Activated gamma-delta T cell (primary cell): ENCODE measurements around the gene PLEKHA5.
"Not testable (repeated sequence)": the region's sequence is repeated elsewhere in the genome, so short reads cannot be mapped to it uniquely, and the experiment has no call there.

Experiments
- DNase-seq: peaks from one replicate; lab custom pipeline; 2025; lab: John Stamatoyannopoulos, UW

Gene PLEKHA5

GRCh38 chr12:19409376-19409775 is 279.8 kb downstream of the PLEKHA5 start:
- no peak for DNase-seq

- DNase-seq = no peak
Observed at GRCh38 chr12:19410211-19410610, 280.7 kb downstream of the PLEKHA5 start.

- DNase-seq = no peak
Observed at GRCh38 chr12:19410629-19411185, 281.2 kb downstream of the PLEKHA5 start.

GRCh38 chr12:19411234-19412204 is 282.0 kb downstream of the PLEKHA5 start:
- no peak for DNase-seq

- no peak for DNase-seq
Observed at GRCh38 chr12:19412844-19413243, 283.3 kb downstream of the PLEKHA5 start.

- not testable (repeated sequence) for DNase-seq
Observed at GRCh38 chr12:19413582-19413981, 284.0 kb downstream of the PLEKHA5 start.

GRCh38 chr12:19415563-19415962 is 286.0 kb downstream of the PLEKHA5 start:
- DNase-seq = no peak

- no peak for DNase-seq
Observed at GRCh38 chr12:19419086-19419485, 289.6 kb downstream of the PLEKHA5 start.

GRCh38 chr12:19421503-19422282 is 292.2 kb downstream of the PLEKHA5 start:
- DNase-seq = no peak

GRCh38 chr12:19423166-19423930 is 293.8 kb downstream of the PLEKHA5 start:
- DNase-seq = no peak
